A673 (cell line): ENCODE measurements around the gene PAQR7. TPM values are rescaled to one million over a fixed set of nuclear protein-coding genes. Genes with fewer than 3 reads are reported as not detected.

Experiments used
- BruUV-seq: library from RNA; stranded (reverse); fragments of 400-500 nt; replicated peaks from 2 replicates; lab custom pipeline; 2021; lab: Mats Ljungman, UMichigan
- CTCF ChIA-PET: fragments of 300-600 bp; sonication (Branson Sonifier 250); formaldehyde crosslinking; loops from one replicate; lab custom pipeline; 2022; ENCODE audit warnings: antibody characterized with exemption; lab: Charles Lee
- POLR2A ChIA-PET: fragments of 300-600 bp; sonication (Branson Sonifier 250); formaldehyde crosslinking; loops from one replicate; lab custom pipeline; 2022; ENCODE audit warnings: antibody characterized with exemption; ENCODE audit not compliant: low non-redundant PET; lab: Charles Lee
- DNase-seq: peaks from one replicate; pipeline ENCODE4 v3.0.0-alpha.2; 2015; ENCODE audit warnings: low spot score
- H3K27ac ChIP-seq: fragments of 200-600 bp; sonication (generic); 2 replicates; pipeline ENCODE4 v1.5.1; 2016; ENCODE audit warnings: mixed run types, low read depth, mild to moderate bottlenecking, mixed read lengths, antibody characterized with exemption, low read length; ENCODE audit not compliant: poor library complexity, severe bottlenecking
- H3K27me3 ChIP-seq: fragments of 200-600 bp; sonication (generic); replicated peaks from 2 replicates; pipeline ENCODE4 v1.6.1; 2017; ENCODE audit warnings: mixed run types, low read depth, mild to moderate bottlenecking, mixed read lengths, antibody characterized with exemption, low read length; ENCODE audit not compliant: insufficient read depth, poor library complexity
- H3K36me3 ChIP-seq: fragments of 200-600 bp; sonication (generic); 2 replicates; pipeline ENCODE4 v1.6.1; 2016; ENCODE audit warnings: mixed run types, mild to moderate bottlenecking, mixed read lengths, antibody characterized with exemption, low read length; ENCODE audit not compliant: insufficient read depth, poor library complexity, severe bottlenecking
- H3K4me1 ChIP-seq: fragments of 200-600 bp; sonication (generic); 2 replicates; pipeline ENCODE4 v1.6.1; 2017; ENCODE audit warnings: mixed run types, mild to moderate bottlenecking, mixed read lengths, antibody characterized with exemption, low read length; ENCODE audit not compliant: insufficient read depth, poor library complexity, severe bottlenecking
- H3K4me3 ChIP-seq: fragments of 200-600 bp; sonication (generic); 2 replicates; pipeline ENCODE4 v1.5.1; 2016; ENCODE audit warnings: low read depth, mixed run types, mild to moderate bottlenecking, mixed read lengths, low read length; ENCODE audit not compliant: poor library complexity, severe bottlenecking
- H3K9me3 ChIP-seq: fragments of 200-600 bp; sonication (generic); 2 replicates; pipeline ENCODE4 v1.6.1; 2016; ENCODE audit warnings: mixed run types, low read depth, mild to moderate bottlenecking, mixed read lengths, antibody characterized with exemption, low read length; ENCODE audit not compliant: poor library complexity, severe bottlenecking
- EZH2 ChIP-seq: fragments of 200-600 bp; sonication (generic); IDR thresholded peaks from 2 replicates; pipeline ENCODE4 v1.6.1; 2017; ENCODE audit warnings: borderline replicate concordance, low read depth, mild to moderate bottlenecking, mixed read lengths, antibody characterized with exemption, low read length; ENCODE audit not compliant: poor library complexity, severe bottlenecking
- intact Hi-C: fragments of 100-400 bp; cut with micrococcal nuclease; formaldehyde crosslinking; loops from one replicate; pipeline ENCODE4 v1.10.0; 2022; ENCODE audit not compliant: unreplicated experiment
- total RNA-seq: library from RNA; stranded (reverse); gene quantifications from 2 replicates; pipeline ENCODE4 v1.2.3, GENCODE V29; 2021
- TF ChIP-seq, protein P1 (sequence below): fragments of 300-800, 200-600 bp; sonication (generic); conservative IDR thresholded peaks from 2 replicates; pipeline ENCODE4 v1.5.1; 2017; ENCODE audit warnings: low read depth, mild to moderate bottlenecking, antibody characterized with exemption, low read length, moderate library complexity, mixed read lengths

Gene PAQR7
- total RNA-seq, 1 experiment from 2014 or later, result 2.9 TPM

- ChIA-PET POLR2A (no interaction called here), CTCF (no interaction called here)
- no peaks in the 10 kb centered on the region for H3K9me3 ChIP-seq
- intact Hi-C loops, result no loop called here
- H3K27me3 ChIP-seq, result no peaks in the 10 kb centered on the region
- peaks cover 19% of the 10 kb centered on the region for H3K4me1 ChIP-seq
- H3K27ac ChIP-seq, result no peak overlapping the region
- H3K4me3 ChIP-seq, result no peak overlapping the region
- TF ChIP-seq, protein P1, sequence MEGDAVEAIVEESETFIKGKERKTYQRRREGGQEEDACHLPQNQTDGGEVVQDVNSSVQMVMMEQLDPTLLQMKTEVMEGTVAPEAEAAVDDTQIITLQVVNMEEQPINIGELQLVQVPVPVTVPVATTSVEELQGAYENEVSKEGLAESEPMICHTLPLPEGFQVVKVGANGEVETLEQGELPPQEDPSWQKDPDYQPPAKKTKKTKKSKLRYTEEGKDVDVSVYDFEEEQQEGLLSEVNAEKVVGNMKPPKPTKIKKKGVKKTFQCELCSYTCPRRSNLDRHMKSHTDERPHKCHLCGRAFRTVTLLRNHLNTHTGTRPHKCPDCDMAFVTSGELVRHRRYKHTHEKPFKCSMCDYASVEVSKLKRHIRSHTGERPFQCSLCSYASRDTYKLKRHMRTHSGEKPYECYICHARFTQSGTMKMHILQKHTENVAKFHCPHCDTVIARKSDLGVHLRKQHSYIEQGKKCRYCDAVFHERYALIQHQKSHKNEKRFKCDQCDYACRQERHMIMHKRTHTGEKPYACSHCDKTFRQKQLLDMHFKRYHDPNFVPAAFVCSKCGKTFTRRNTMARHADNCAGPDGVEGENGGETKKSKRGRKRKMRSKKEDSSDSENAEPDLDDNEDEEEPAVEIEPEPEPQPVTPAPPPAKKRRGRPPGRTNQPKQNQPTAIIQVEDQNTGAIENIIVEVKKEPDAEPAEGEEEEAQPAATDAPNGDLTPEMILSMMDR, result no peak
- TF ChIP-seq EZH2, result no peak
- BruUV-seq, result no TSS peak
- peaks cover 16% of the 10 kb centered on the region for H3K36me3 ChIP-seq
- DNase-seq, result no peak
Observed at GRCh38 chr1:25890239-25891034, 14.9 kb upstream of the PAQR7 start.

DNA sequence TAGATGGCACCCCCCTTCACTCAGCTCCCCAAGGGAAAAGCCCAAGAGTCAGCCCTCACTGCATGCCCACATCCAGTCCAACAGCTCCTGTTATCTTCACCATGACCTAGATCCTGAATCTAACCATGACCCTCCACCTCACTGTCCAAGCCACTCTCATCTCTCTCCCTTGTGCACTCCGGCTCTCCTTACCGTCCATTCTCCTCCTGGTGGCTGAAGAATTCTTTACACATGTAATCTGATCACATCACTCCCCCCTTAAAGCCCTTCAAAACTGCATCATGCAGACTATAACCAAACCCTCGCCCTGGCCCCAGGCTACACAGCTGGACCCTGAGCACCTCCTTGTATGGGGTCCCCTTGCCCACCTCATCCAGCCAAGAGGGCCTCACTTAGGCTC lies 14.0 kb upstream of the PAQR7 start:
- ChIA-PET POLR2A (no interaction called here), CTCF (no interaction called here)
- H3K4me1 ChIP-seq, result peaks cover 16% of the 10 kb centered on the region
- peaks cover 12% of the 10 kb centered on the region for H3K36me3 ChIP-seq
- TF ChIP-seq, protein P1, result no peak
- TF ChIP-seq EZH2, result no peak
- H3K27me3 ChIP-seq, result no peaks in the 10 kb centered on the region
- BruUV-seq, result no TSS peak
- intact Hi-C loops, result no loop called here
- H3K27ac ChIP-seq, result no peak overlapping the region
- H3K4me3 ChIP-seq, result no peak overlapping the region
- no peak for DNase-seq
- no peaks in the 10 kb centered on the region for H3K9me3 ChIP-seq

GRCh38 chr1:25888426-25888987 lies 13.0 kb upstream of the PAQR7 start:
- no peak overlapping the region for H3K4me3 ChIP-seq
- H3K27me3 ChIP-seq, result no peaks in the 10 kb centered on the region
- ChIA-PET CTCF (no interaction called here), POLR2A (no interaction called here)
- no peak for DNase-seq
- TF ChIP-seq, protein P1, result no peak
- no peak for TF ChIP-seq EZH2
- H3K36me3 ChIP-seq, result peaks cover 7% of the 10 kb centered on the region
- H3K9me3 ChIP-seq, result no peaks in the 10 kb centered on the region
- intact Hi-C loops, result no loop called here
- BruUV-seq, result no TSS peak
- H3K4me1 ChIP-seq, result peaks cover 16% of the 10 kb centered on the region
- H3K27ac ChIP-seq, result no peak overlapping the region
